HepG2 (cell line): ENCODE data around the gene EARS2. TPM values are rescaled to one million over a fixed set of nuclear protein-coding genes. Genes with fewer than 3 reads are reported as not detected.

ENCODE experiments used
- ARID5B ChIP-seq: IDR thresholded peaks from 2 replicates; pipeline ENCODE4 v1.4.0; 2020; ENCODE audit warnings: mild to moderate bottlenecking, missing genetic modification reagents
- E2F5 ChIP-seq: sonication (generic); formaldehyde crosslinking; conservative IDR thresholded peaks from 2 replicates; pipeline ENCODE4 v1.4.0; 2020; ENCODE audit warnings: missing genetic modification reagents
- ETS1 ChIP-seq: sonication (generic); formaldehyde crosslinking; IDR thresholded peaks from 2 replicates; pipeline ENCODE4 v1.4.0; 2020; ENCODE audit warnings: missing genetic modification reagents
- GPN1 ChIP-seq: sonication (generic); formaldehyde crosslinking; IDR thresholded peaks from 2 replicates; pipeline ENCODE4 v1.5.1; 2020; ENCODE audit warnings: missing genetic modification reagents, borderline replicate concordance
- HNF1B ChIP-seq: sonication (generic); formaldehyde crosslinking; IDR thresholded peaks from 2 replicates; pipeline ENCODE4 v1.5.1; 2020; ENCODE audit warnings: mild to moderate bottlenecking, moderate library complexity, missing genetic modification reagents
- IKZF1 ChIP-seq: fragments of 450-650 bp; IDR thresholded peaks from 2 replicates; pipeline ENCODE4 v1.7.1; 2016
- KLF11 ChIP-seq: IDR thresholded peaks from 2 replicates; pipeline ENCODE4 v1.6.1; 2016; ENCODE audit warnings: missing compliant biosample characterization
- RBAK ChIP-seq: sonication (generic); formaldehyde crosslinking; IDR thresholded peaks from 2 replicates; pipeline ENCODE4 v1.5.1; 2020; ENCODE audit warnings: mild to moderate bottlenecking, missing genetic modification reagents
- THAP11 ChIP-seq: IDR thresholded peaks from 2 replicates; pipeline ENCODE4 v1.6.1; 2016; ENCODE audit warnings: missing biosample characterization, missing genetic modification reagents
- ZNF280B ChIP-seq: sonication (generic); formaldehyde crosslinking; IDR thresholded peaks from 2 replicates; pipeline ENCODE4 v1.5.0; 2020; ENCODE audit warnings: missing genetic modification reagents, mild to moderate bottlenecking, borderline replicate concordance
- ZNF282 ChIP-seq: fragments of 450-650 bp; IDR thresholded peaks from 2 replicates; pipeline ENCODE4 v1.6.1; 2018; ENCODE audit not compliant: partially characterized antibody
- ZNF512B ChIP-seq: sonication (generic); formaldehyde crosslinking; IDR thresholded peaks from 2 replicates; pipeline ENCODE4 v1.5.1; 2020; ENCODE audit warnings: missing genetic modification reagents, mild to moderate bottlenecking, borderline replicate concordance
- ZNF552 ChIP-seq: sonication (generic); formaldehyde crosslinking; IDR thresholded peaks from 2 replicates; pipeline ENCODE4 v1.9.0; 2022; ENCODE audit warnings: missing genetic modification reagents, mild to moderate bottlenecking, borderline replicate concordance
- ZNF589 ChIP-seq: sonication (generic); formaldehyde crosslinking; conservative IDR thresholded peaks from 2 replicates; pipeline ENCODE4 v1.8.0; 2022; ENCODE audit warnings: mild to moderate bottlenecking, moderate library complexity, missing genetic modification reagents
- ZNF790 ChIP-seq: sonication (generic); formaldehyde crosslinking; IDR thresholded peaks from 2 replicates; pipeline ENCODE4 v1.8.0; 2022; ENCODE audit warnings: missing genetic modification reagents, mild to moderate bottlenecking, borderline replicate concordance
- ZSCAN31 ChIP-seq: sonication (generic); formaldehyde crosslinking; IDR thresholded peaks from 2 replicates; pipeline ENCODE4 v1.5.0; 2020; ENCODE audit warnings: low read depth, mild to moderate bottlenecking, missing genetic modification reagents
- polyA plus RNA-seq, 8 experiments: library from polyadenylated mRNA; depleted of rRNA in 3 of 8; stranded (reverse) in 7 of 8; unstranded in 1 of 8; fragments of >200 nt; fragmentation: Illumina TruSeq in 4 of 8; extraction: Trizol in 4 of 8; gene quantifications; 2 replicates each; pipeline versions ENCODE4 v1.2.1 to v1.2.3, GENCODE V29; 2011 to 2016; ENCODE audit warnings: low read depth in 4 of 8, missing spikeins in 1 of 8, mixed read lengths in 1 of 8; ENCODE audit not compliant: insufficient read depth in 1 of 8
- total RNA-seq, 5 experiments: library from RNA; depleted of rRNA; stranded (reverse); fragments of >200 nt; fragmentation: Illumina TruSeq; extraction: Trizol; gene quantifications; 2 replicates each; pipeline ENCODE4 v1.2.3, GENCODE V29; 2016; ENCODE audit warnings: low read depth in 1 of 5

The EARS2 gene
- total and polyA plus RNA-seq, 2 of the 13 experiments (the other 11 are each of a cell fraction or from before 2014, with no cell fraction given), result 49.4 to 80.4 TPM

- no peak; the same call in 1 of the 2 replicates for TF ChIP-seq HNF1B (CRISPR knock-in tag)
- TF ChIP-seq RBAK (CRISPR knock-in tag), result no peak
- peak; percentile 43; the same call in 1 of the 2 replicates for TF ChIP-seq ZNF552
- TF ChIP-seq ETS1 (CRISPR knock-in tag), result peak; percentile 94; the same call in 1 of the 2 replicates
- TF ChIP-seq ZNF589, result no peak
- no peak for TF ChIP-seq ZNF512B
- peak; percentile 86; the same call in 1 of the 2 replicates for TF ChIP-seq GPN1
- TF ChIP-seq THAP11 (CRISPR knock-in tag), result peak; percentile 97
- no peak for TF ChIP-seq ZNF282
- TF ChIP-seq E2F5 (CRISPR knock-in tag), result peak; percentile 82
- peak; percentile 80 for TF ChIP-seq ARID5B (CRISPR knock-in tag)
- no peak for TF ChIP-seq IKZF1
- peak; percentile 95 for TF ChIP-seq ZNF280B (CRISPR knock-in tag)
- TF ChIP-seq ZSCAN31 (CRISPR knock-in tag), result peak; percentile 99
- no peak for TF ChIP-seq ZNF790 (CRISPR knock-in tag)
- no peak for TF ChIP-seq KLF11 (CRISPR knock-in tag)
Observed at GRCh38 chr16:23595951-23596720, 39.0 kb upstream of the EARS2 start, which contains the start of gene NDUFAB1 (continued).
